K562 (cell line): ENCODE data around the gene KIF26A.

Experiments
- EZH2 ChIP-seq: IDR thresholded peaks from 2 replicates; pipeline ENCODE4 v1.6.1; 2012; ENCODE audit warnings: low read depth, mild to moderate bottlenecking, inconsistent platforms, low read length, borderline replicate concordance
- HCFC1 ChIP-seq: IDR thresholded peaks from 2 replicates; pipeline ENCODE4 v1.6.1; 2012; ENCODE audit warnings: low read depth, low read length, improper control_type of control experiment
- MXI1 ChIP-seq: IDR thresholded peaks from 2 replicates; pipeline ENCODE4 v1.6.1; 2011; ENCODE audit warnings: low read depth, mild to moderate bottlenecking, improper control_type of control experiment, low read length
- POLR2AphosphoS2 ChIP-seq: IDR thresholded peaks from 2 replicates; pipeline ENCODE4 v1.6.1; 2012; ENCODE audit warnings: low read length, improper control_type of control experiment
- SETDB1 ChIP-seq: IDR thresholded peaks from one replicate; pipeline ENCODE4 v1.6.1; 2012; ENCODE audit warnings: low read length, control low read depth, inconsistent platforms
- SRF ChIP-seq, 2 experiments: fragments of 250-450, 450-650 bp in 1 of 2; sonication (Bioruptor Pico) in 1 of 2; sonication (generic) in 1 of 2; formaldehyde crosslinking; IDR thresholded peaks; 2 replicates each; pipeline versions ENCODE4 v1.5.0 to v1.5.1; 2020 to 2022; ENCODE audit warnings: mild to moderate bottlenecking in 1 of 2, missing genetic modification reagents in 1 of 2
- ZFP36 ChIP-seq: fragments of 150-350 bp; IDR thresholded peaks from 2 replicates; pipeline ENCODE4 v1.6.1; 2018; ENCODE audit warnings: low read length, low read depth; ENCODE audit not compliant: partially characterized antibody
- ZKSCAN1 ChIP-seq: fragments of 150-350 bp; IDR thresholded peaks from 2 replicates; pipeline ENCODE4 v1.6.1; 2016; ENCODE audit warnings: low read depth, low read length
- ZNF316 ChIP-seq: fragments of 450-650 bp; IDR thresholded peaks from 2 replicates; pipeline ENCODE4 v1.6.1; 2016
- TF ChIP-seq, protein P1 (sequence below), 3 experiments: IDR thresholded peaks in 2 of 3; conservative IDR thresholded peaks in 1 of 3; 2 replicates each; pipeline ENCODE4 v1.5.1; 2011 to 2012; ENCODE audit warnings: low read length in 3 of 3, mild to moderate bottlenecking in 3 of 3, control low read depth in 2 of 3, improper control_type of control experiment in 1 of 3, inconsistent platforms in 1 of 3, low read depth in 1 of 3, mixed read lengths in 1 of 3, moderate library complexity in 1 of 3; ENCODE audit not compliant: insufficient read depth in 2 of 3
- TF ChIP-seq, protein P2 (sequence below): sonication (generic); formaldehyde crosslinking; IDR thresholded peaks from 2 replicates; pipeline ENCODE4 v1.8.1; 2022; ENCODE audit warnings: missing genetic modification reagents
- TF ChIP-seq, protein P3 (sequence below): fragments of 450-650 bp; IDR thresholded peaks from 2 replicates; pipeline ENCODE4 v1.6.1; 2016; ENCODE audit warnings: low read depth
- TF ChIP-seq, protein P4 (sequence below), 2 experiments: IDR thresholded peaks in 1 of 2; conservative IDR thresholded peaks in 1 of 2; 2 replicates each; pipeline ENCODE4 v1.6.1; 2016; ENCODE audit warnings: low read depth in 2 of 2, mild to moderate bottlenecking in 1 of 2, missing compliant biosample characterization in 1 of 2, missing genetic modification characterization in 1 of 2, moderate library complexity in 1 of 2

DNA sequence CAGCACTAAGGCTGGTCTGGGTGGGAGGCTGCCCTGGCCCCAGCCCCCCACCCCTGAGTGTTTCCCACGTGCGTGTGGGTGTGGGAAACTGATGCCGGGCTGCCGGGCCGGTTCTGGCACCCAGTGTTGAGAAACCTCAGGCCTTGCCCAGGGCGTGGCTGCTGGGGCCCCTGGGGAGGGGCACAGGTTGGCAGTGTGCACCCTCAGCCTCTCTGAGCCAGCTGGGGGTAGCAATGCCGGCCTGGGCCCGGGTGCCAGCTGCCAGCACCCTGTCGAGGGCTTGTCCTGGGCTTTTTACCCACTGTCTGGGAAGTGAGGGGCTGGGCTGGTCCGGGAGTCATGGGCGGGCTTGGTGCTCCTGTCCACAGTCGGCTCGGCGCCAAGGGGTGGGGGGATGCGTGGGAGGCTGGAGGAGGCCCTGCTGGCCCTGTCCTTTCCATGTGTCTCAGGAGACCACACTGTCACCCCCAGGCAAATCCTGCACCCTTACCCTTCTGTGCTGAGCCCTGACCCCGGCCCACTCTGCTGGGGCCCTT, 37.2 kb upstream of the KIF26A start:
- TF ChIP-seq, protein P1, sequence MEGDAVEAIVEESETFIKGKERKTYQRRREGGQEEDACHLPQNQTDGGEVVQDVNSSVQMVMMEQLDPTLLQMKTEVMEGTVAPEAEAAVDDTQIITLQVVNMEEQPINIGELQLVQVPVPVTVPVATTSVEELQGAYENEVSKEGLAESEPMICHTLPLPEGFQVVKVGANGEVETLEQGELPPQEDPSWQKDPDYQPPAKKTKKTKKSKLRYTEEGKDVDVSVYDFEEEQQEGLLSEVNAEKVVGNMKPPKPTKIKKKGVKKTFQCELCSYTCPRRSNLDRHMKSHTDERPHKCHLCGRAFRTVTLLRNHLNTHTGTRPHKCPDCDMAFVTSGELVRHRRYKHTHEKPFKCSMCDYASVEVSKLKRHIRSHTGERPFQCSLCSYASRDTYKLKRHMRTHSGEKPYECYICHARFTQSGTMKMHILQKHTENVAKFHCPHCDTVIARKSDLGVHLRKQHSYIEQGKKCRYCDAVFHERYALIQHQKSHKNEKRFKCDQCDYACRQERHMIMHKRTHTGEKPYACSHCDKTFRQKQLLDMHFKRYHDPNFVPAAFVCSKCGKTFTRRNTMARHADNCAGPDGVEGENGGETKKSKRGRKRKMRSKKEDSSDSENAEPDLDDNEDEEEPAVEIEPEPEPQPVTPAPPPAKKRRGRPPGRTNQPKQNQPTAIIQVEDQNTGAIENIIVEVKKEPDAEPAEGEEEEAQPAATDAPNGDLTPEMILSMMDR (IDR thresholded peaks at IDR 0.05 in 2 of 3, conservative IDR thresholded peaks at IDR 0.05 in 1 of 3; ENCODE audit: insufficient read depth in 2 of 3, low read depth in 1 of 3, low read length in 3 of 3): no peak
- TF ChIP-seq, protein P2, sequence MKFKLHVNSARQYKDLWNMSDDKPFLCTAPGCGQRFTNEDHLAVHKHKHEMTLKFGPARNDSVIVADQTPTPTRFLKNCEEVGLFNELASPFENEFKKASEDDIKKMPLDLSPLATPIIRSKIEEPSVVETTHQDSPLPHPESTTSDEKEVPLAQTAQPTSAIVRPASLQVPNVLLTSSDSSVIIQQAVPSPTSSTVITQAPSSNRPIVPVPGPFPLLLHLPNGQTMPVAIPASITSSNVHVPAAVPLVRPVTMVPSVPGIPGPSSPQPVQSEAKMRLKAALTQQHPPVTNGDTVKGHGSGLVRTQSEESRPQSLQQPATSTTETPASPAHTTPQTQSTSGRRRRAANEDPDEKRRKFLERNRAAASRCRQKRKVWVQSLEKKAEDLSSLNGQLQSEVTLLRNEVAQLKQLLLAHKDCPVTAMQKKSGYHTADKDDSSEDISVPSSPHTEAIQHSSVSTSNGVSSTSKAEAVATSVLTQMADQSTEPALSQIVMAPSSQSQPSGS (CRISPR knock-in tag): no peak
- TF ChIP-seq HCFC1 (no peak), MXI1 (no peak), EZH2 (no peak), ZNF316 (no peak), SRF (CRISPR knock-in tag; IDR thresholded peaks at IDR 0.05) (no peak), ZFP36 (no peak), SETDB1 (no peak), POLR2AphosphoS2 (no peak), ZKSCAN1 (no peak)
- TF ChIP-seq, protein P3, sequence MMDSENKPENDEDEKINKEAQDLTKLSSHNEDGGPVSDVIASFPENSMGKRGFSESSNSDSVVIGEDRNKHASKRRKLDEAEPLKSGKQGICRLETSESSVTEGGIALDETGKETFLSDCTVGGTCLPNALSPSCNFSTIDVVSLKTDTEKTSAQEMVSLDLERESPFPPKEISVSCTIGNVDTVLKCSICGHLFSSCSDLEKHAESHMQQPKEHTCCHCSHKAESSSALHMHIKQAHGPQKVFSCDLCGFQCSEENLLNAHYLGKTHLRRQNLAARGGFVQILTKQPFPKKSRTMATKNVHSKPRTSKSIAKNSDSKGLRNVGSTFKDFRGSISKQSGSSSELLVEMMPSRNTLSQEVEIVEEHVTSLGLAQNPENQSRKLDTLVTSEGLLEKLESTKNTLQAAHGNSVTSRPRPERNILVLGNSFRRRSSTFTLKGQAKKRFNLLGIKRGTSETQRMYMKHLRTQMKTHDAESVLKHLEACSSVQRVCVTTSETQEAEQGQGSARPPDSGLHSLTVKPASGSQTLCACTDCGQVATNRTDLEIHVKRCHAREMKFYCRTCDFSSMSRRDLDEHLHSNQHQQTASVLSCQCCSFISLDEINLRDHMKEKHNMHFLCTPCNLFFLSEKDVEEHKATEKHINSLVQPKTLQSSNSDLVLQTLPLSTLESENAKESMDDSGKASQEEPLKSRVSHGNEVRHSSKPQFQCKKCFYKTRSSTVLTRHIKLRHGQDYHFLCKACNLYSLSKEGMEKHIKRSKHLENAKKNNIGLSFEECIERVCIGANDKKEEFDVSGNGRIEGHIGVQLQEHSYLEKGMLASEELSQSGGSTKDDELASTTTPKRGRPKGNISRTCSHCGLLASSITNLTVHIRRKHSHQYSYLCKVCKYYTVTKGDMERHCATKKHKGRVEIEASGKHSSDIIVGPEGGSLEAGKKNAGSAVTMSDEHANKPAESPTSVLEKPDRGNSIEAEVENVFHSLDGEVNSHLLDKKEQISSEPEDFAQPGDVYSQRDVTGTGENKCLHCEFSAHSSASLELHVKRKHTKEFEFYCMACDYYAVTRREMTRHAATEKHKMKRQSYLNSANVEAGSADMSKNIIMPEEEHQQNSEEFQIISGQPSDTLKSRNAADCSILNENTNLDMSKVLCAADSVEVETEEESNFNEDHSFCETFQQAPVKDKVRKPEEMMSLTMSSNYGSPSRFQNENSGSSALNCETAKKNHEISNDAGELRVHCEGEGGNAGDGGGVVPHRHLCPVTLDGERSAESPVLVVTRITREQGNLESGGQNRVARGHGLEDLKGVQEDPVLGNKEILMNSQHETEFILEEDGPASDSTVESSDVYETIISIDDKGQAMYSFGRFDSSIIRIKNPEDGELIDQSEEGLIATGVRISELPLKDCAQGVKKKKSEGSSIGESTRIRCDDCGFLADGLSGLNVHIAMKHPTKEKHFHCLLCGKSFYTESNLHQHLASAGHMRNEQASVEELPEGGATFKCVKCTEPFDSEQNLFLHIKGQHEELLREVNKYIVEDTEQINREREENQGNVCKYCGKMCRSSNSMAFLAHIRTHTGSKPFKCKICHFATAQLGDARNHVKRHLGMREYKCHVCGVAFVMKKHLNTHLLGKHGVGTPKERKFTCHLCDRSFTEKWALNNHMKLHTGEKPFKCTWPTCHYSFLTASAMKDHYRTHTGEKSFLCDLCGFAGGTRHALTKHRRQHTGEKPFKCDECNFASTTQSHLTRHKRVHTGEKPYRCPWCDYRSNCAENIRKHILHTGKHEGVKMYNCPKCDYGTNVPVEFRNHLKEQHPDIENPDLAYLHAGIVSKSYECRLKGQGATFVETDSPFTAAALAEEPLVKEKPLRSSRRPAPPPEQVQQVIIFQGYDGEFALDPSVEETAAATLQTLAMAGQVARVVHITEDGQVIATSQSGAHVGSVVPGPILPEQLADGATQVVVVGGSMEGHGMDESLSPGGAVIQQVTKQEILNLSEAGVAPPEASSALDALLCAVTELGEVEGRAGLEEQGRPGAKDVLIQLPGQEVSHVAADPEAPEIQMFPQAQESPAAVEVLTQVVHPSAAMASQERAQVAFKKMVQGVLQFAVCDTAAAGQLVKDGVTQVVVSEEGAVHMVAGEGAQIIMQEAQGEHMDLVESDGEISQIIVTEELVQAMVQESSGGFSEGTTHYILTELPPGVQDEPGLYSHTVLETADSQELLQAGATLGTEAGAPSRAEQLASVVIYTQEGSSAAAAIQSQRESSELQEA: no peak
- TF ChIP-seq, protein P4, sequence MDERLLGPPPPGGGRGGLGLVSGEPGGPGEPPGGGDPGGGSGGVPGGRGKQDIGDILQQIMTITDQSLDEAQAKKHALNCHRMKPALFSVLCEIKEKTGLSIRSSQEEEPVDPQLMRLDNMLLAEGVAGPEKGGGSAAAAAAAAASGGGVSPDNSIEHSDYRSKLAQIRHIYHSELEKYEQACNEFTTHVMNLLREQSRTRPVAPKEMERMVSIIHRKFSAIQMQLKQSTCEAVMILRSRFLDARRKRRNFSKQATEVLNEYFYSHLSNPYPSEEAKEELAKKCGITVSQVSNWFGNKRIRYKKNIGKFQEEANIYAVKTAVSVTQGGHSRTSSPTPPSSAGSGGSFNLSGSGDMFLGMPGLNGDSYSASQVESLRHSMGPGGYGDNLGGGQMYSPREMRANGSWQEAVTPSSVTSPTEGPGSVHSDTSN (CRISPR knock-in tag; IDR thresholded peaks at IDR 0.05; ENCODE audit: low read depth): no peak
- TF ChIP-seq, protein P4 (tag; conservative IDR thresholded peaks at IDR 0.05; ENCODE audit: low read depth): no peak
